Measurements from ENCODE around the gene CRY1.
A peak's percentile ranks its signal among the peaks of the same experiment; 100 is the strongest.
"Not testable (repeated sequence)": the region's sequence is repeated elsewhere in the genome, so short reads cannot be mapped to it uniquely, and the experiment has no call there.

Gene CRY1

DNA sequence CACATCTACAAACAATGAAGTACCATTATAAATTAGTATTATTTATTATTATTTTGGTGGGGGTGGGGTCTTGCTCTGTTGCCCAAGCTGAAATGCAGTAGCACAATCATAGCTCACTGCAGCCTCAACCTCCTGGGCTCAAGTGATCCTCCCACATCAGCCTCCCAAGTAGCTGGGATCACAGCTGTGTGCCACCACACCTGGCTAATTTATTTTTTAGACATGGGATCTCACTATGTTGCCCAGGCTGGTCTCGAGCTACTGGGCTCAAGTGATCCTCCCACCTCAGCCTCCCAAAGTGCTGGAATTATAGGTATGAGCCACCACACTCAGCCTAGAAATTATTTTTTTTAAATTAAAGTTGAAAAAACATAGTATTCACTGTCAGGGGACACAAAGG lies 15.0 kb upstream of the CRY1 start:
- DNase-seq = not testable (repeated sequence)

DNA sequence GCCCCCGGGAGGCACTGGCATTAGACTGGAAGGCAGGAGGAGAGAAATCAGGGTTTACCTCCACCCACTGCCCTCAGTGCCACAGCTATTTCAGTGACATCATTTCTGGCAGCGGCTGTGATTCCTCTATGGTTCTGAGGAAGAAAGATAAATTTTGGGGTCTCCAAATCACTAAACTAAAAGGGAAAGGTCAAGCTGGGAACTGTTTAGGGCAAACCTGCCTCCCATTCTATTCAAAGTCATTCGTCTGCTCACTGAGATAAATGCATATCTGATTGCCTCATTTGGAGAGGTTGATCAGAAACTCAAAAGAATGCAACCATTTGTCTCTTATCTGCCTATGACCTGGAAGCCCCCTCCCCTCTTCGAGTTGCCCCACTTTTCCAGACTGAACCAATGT lies 14.0 kb upstream of the CRY1 start:
- DNase-seq = no peak

DNA sequence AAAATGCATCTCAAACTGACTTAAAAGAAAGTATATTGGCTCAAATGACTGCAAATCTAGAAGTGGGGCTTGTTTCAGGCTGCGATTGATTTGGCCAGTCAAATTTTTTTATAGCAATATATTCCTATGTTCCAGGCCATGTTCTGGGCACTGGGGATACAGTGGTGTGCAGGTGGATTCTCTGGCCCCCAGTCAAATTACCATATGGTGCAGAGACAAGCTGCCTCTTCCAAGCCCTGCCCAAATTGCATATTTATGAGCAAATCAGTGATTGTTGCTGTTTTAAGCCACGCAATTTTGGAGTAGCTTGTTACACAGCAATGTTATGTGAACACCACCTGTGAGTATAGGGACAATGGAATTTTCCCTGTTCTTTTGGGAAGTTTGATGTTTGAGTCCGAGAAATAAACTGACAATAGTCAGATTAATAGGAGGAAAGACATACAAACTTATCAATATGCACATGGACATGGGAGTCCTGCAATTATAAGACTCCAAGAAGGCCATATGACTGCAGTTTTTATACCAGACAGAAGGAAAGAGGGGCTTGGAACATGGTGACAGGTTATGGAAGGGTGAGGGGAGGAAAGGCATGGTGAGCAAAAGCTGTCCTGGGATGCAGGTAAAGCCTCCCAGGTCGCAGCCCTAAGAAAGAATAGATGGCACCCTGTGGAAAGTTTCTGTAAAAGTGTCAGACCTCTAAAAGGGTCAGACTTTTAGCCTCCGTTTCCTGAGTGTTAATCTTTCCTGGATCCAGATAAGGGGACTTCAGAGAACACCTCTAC lies 13.1 kb upstream of the CRY1 start:
- DNase-seq = no peak

DNA sequence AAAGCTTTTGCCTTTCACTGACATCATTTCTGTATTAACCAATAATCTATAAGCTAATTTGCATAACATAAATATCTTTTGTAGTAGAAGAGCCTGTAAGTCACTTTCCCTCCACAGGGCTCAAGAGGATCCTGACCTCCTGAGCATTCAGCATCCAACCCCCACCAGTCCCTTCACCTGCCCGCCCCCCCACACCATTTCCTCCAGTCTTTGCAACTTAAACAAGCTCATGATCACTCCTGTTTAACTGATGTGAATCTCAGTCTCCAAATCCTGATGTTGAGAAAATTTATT lies 12.0 kb upstream of the CRY1 start:
- no peak for DNase-seq

DNA sequence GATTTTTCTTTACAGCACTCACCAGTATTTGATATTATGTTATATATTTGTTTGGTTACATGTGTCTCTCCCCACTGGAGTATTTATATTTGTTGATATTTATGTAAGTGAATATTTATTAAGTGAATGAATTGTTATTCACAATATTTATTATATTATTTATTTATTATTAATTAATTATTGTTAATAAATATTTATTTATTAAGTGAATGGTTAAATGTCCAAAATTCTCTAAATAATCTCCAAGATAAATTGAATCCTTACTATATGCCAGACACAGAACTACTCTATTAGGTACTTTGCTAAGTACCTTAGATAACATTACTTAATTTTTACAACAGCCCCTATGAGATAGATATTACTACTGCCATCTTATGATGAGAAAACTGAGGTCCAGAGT lies 10.2 kb upstream of the CRY1 start:
- DNase-seq = no peak

DNA sequence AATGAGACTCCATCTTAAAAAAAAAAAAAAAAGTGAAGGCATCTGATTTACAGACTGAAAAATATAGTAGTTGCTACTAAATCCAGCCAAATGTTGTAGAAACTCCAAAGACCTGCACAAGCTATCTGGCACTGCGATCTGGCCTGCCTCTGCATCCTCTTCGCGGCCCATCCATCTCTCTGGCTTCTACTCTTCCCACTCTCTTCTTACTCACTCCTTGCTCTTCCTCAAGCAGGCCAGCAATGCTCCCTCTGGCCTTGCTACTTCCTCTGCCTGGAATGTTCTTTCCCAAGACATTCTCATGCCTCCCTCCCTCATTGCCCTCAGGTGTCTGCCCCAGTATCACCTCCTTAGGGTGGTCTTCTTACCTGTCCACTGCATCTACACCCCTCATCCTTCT lies 9.7 kb upstream of the CRY1 start:
- DNase-seq = no peak

DNA sequence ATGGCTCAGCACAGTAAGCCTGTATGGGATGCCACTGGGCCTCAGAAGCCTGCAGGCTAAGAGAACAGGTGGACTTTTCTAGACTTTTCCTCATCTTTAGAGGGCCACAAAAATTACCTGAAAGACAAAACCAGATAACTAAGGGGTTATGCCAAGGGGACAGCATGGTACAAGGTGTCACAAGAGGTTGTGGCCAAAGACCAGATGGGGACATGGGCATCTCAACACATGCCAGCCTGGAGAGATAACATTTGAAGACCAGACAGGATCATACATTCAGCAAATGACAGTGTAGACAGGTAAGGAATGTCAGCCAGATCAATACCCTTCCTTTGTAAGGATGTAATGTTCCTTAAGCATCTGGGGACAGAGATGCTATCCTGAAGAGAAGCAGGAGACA lies 8.9 kb upstream of the CRY1 start:
- no peak for DNase-seq

DNA sequence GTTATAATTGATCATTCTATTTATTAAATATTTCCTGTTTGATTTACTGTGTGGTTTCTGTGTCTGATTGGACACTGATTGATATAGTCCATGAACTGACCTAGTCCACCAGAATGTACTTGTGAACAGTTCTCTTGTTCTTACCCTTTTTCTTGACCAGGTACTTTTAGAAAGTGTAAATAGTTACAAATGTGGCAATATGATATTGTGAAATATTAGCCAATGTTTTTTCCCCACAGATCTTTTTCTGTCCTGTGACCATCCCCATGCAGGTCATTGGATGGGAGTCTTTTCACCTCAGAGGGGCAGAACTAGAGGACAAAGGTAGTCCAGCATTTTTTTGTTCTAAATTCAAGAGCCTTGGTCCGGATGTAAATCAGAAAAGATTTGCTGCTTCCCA lies 8.3 kb upstream of the CRY1 start:
- no peak for DNase-seq

DNA sequence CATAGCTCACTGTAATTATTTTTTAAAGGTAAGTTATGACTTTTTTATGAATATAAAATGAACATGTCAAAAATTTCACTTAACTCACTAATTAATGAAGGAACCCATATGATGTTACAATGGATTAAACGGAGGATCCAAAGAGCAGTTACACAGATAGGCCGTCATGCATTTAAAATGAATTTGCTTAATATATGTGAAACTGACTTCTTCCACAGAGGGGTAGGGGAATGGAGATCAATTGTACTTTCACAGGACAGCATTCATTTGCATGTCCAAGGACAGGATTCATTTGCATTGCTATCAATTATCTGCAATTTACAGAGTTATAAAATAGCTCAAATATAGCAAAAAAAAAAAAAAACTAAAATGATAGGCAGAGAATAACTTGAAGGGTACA lies 6.6 kb upstream of the CRY1 start:
- no peak for DNase-seq

DNA sequence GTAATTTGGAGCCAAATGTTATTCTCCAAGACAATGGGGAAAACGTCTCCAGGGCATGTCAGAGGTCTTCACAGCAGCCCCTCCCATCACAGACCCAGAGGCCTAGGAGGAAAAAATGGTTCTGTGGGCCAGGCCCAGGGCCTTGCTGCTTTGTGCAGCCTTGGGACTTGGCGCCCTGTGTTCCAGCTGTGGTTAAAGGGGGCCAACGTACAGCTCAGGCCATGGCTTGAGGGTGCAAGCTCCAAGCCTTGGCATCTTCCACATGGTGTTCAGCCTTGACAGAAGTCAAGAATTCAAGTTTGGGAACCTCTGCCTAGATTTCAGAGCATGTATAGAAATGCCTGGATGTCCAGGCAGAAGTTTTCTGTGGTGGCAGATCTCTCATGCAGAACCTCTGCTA lies 3.2 kb upstream of the CRY1 start:
- no peak for DNase-seq

DNA sequence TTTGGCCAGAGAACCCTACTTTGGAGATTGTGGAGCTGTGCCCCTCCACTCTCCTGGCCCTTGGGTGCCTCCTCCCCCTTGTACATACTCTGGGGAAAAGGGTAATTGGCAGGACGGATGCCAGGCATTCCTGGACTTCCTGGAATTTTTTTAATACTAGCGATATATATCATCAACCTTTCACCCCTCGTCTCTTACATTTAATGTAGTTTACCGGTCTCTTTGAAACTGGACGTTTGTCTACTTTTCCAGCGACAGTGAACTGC lies 767 bp upstream of the CRY1 start:
- DNase-seq = no peak

DNA sequence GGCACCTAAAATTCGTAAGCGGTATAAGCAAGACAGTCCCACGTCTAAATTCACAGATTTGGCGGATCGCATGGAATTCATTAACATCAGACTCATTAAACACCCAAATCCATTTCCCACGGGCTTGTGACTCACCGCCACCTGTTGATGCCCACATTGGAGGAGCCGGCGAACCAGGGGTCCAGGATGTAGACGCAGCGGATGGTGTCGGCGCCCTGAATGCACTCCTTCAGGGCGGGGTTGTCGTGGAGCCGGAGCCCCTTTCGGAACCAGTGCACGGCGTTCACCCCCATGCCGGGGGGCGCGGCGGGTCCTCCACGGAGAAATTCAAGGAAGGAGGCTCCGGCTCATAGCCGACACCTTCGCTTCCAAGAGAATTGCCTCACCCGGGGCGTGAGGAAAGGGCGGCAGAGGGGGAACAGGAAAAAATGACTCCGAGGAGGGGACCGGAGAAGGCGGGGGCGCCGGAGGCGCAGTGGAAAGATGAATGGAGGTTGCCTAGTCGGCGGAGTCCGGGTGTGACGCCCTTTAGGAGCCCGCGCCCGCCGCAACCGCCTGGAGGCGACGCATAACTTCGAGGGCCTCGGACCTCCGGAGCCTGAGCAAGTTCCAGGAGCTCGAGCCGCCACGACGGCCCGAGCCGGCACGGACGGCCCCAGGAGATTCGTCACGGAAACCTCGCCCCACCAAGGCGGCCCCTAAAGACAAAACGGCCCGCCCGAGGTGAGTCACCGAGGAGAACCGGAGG lies 506 bp downstream of the CRY1 start:
- no peak for DNase-seq

DNA sequence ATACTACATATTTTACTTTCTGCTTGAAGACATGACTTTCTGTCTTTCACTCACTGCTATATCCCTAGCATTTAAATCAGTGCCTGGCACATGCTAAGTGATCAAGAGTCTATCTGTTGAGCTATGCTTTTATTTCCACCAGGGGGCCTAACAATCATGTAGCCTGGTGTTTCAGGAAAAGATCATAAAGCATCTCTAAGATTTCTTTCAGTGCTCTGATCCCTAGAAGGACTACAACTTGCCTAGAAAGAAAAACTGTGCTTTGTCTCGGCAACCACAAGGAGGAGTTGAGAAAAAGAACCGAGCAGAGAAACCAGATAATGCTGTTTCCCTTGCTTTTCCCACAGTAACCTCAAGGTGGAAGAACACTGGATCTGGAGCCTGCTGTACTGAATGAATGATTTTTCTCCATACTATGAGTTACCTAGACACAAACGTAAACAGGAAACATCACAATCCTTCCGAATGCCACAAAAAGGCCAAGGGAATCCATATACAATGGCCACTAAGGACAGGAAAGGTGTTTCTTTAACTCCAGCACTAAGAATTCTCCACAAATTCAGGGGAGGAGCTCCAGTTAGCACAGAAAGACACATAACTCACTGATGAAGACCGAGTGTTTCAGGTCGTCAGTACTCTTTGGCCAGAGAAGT lies 1.2 kb downstream of the CRY1 start:
- peak; percentile 25 for DNase-seq

DNA sequence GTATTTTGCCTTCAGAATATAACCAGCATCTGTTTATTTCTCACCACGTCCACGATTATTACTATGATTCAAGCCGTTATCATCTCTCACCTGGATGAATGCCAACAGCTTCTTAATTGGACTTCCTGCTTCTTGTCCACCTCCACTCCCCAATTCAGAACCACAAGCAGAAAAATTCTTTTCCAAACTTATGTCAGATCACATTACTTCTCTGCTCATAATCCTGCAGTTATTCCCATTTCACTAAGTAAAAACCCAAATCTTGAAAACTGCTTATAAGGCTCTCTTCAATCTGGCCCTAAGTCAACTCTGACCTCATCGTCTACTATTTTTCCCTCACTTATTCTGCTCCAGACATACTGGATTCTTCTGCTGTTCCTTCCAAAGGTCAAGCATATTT lies 2.0 kb downstream of the CRY1 start:
- DNase-seq = no peak

DNA sequence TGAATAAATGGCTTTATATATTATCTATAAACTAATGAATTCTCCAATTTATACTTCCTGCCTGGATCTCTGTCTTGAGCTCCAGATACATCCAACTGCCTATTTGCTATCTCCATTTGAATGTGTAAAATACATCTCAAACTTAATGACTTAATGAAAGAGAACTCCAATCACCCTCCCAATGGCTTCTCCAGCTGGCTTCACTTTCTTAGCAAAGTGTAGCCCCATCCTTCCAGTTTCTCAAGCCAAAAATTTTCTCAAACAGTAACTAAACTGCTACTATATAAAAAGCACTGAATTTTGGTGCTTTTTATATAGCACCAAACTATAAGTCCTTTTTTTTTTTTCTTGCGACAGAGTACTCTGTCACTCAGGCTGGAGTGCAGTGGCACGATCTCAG lies 2.6 kb downstream of the CRY1 start:
- no peak for DNase-seq

DNA sequence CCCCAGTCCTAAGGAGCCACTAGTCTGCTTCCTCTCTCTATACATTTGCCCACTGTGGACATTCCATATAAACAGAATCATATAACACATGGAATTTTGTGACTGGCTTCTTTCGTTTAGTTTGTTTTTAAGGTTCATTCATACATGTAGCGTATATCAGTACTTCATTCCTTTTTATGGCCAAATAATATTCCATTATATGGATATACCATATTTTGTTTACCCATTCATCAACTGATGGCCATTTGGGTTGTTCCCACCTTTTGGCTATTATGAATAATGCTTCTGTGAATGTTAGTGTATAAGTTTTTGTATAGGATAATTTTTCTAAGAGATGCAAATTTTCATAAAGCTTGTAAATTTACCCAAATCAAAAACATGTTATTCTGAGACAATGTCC lies 4.4 kb downstream of the CRY1 start:
- DNase-seq = no peak

DNA sequence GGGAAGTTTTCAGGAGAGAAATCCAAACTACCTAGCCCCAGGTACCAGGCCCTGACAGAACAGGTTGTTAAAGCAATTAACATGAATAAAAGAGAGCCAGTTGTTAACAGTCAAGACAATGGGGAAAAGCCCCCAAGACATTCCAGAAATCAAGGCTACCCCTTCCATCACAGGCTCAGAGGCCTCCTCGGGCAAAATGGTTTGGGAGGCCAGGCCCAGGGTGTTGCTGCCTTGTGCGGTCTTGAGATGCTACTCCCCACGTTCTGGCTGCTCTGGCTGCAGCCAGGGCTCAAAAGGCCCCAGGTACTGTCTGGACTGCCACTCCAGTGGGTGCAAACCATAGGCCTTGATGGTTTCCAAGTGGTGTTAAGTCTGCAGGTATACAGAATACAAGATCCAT lies 7.0 kb downstream of the CRY1 start:
- DNase-seq = no peak

DNA sequence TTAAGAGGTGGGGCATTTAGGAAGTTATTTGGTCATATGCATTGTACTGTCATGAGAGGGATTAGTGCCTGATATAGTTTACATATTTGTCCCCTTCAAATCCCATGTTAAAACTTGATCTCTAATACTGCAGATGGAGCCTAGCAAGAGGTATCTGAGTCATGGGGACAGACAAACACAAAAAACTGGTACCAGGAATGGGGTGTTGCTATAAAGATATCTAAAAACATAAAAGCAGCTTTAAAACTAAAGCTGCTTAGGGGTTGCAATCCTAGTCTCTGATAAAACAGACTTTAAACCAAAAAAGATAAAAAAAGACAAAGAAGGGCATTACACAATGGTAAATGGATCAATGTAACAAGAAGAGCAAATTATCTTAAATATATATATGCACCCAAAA lies 11.6 kb downstream of the CRY1 start:
- no peak for DNase-seq

DNA sequence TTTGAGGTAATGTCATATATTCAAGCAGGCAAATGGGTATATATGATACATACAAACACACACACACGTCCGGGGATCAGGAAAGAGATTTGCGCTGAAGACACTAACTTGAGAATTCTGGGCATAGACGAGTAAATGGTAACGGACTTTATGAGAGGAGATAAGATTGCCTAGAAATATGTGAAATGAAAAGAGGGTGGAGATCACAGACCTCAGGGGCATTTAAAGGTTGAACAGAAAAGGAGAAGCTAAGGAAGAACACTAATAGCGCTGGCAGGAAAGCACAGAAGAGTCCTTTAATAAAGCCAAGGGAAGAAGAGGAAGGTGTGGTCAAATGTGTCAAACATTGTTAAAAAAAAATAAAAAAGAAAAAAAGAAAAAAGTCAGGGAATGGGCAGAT lies 13.1 kb downstream of the CRY1 start:
- no peak for DNase-seq

DNA sequence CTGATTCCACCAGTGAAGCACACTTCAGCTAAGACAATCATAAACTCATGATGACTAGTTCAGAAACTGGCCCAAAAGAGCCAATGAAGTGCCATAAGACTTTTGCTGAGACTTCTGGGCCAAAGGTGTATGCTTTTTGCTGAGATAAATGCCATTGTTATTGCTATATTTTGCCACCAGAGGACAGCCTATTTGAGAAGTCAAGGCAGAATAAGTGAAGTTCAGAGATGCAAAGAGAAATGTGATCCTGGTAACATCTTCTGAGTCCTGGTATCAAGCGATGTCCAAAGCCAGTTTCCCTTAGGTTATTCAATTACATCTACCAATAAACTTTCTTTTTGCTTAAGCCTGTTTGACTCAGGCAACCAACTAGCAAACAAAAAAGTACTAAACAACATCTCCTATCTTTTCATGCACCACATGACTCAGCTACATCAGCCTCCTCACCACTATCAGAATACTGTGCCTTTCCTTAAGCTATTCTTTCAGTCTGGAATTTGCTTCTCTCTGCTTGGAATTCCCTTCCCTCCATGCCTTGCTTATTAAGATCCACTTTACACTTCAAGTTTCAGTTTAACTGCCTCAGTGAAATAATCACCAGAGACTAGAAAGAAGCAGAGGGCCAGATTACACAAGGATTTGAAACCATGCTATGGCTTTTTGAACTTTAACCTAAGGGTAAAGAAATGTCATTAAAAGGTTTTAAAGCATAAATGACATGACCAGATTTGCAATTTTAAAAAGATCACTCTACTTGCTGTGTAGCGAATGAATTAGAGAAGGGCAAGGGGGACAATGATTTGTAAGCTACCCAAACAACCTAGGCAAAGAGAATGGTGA lies 14.0 kb downstream of the CRY1 start:
- no peak for DNase-seq

DNA sequence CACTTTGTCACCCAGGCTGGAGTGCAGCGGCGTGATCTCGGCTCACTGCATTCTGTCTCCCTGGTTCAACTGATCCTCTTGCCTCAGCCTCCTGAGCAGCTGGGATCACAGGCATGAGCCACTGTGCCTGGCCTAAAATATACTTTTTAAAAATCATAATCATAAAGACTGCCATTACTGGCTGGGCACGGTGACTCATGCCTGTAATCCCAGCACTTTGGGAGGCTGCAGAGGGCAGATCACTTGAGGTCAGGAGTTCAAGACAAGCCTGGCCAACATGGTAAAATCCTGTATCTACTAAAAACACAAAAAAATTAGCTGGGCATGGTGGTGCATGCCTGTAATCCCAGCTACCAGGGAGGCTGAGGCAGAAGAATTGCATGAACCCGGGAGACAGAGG lies 20.1 kb downstream of the CRY1 start:
- not testable (repeated sequence) for DNase-seq

DNA sequence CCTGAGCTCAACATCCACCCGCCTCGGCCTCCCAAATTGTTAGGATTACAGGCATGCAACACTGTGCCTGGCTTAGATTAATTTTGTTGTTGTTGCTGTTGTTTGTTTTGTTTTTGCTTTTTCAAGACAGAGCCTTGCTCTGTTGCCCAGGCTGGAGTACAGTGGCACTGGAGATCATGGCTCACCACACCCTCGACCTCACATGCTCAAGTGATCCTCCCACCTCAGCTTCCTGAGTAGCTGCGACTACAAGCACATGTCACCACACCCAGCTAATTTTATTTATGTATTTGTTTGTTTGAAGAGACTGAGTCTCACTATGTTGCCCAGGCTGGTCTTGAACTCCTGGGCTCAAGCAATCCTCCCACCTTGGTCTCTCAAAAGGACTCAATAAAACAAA lies 26.7 kb downstream of the CRY1 start:
- DNase-seq = no peak

DNA sequence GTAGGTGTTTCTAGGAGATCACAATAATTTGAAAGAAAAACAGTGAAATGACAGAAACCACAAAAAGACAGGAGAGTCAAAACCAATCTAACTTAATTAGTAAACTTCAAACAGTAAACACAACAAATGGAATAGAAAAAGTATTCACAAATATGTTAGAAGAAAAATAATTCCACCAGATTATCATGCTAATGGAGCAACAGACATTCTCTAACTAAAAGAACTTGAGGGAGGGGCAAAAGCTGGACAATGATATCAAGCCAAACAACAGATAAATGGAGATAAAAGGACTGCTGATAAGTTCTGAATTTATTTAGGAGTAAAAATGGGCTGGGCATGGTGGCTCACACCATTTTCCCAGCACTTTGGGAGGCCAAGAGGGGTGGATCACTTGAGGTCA lies 28.7 kb downstream of the CRY1 start:
- no peak for DNase-seq

DNA sequence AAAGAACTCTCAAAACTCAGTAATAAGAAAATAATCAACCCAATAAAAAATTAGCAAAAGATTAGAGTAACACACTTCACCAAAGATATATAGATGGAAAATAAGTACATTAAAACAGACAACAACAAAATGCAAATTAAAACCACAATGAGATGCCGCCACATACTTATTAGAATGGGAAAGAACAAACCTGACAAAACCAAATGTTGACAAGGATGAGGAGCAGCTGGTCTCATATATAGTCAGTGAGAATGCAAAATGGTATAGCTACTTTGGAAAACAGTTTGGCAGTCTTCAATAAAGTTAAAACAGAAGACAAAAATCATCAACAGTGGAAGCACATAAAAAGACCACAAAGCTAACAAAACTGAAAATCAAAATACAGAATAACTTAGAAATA lies 29.1 kb downstream of the CRY1 start:
- no peak for DNase-seq

Data from NCI-H1436 treated with DMSO at 0.1 percent for 48 hours (cell line).